Right ventricle myocardium superior (tissue), 1 donor: Measurements from ENCODE around the gene FOS. TPM values are rescaled to one million over a fixed set of nuclear protein-coding genes. Genes with fewer than 3 reads are reported as not detected.
"Not testable (repeated sequence)": the region's sequence is repeated elsewhere in the genome, so short reads cannot be mapped to it uniquely, and the experiment has no call there.

ENCODE experiments used
- ATAC-seq: fragments of 200-7000 bp; cut with Tn5 transposase; one replicate; pipeline ENCODE4 v1.9.1; 2020; ENCODE audit warnings: mild to moderate bottlenecking; ENCODE audit not compliant: poor library complexity
- DNase-seq: peaks from one replicate; pipeline ENCODE4 v3.0.0-alpha.2; 2020
- intact Hi-C: fragments of 100-400 bp; cut with DNase I; formaldehyde crosslinking; loops from one replicate; pipeline ENCODE4 v1.11.2; 2022
- total RNA-seq: library from RNA; stranded (reverse); fragmentation: NEBNext Ultra II Directional; extraction: Animal tissue kit (Norgen Biotek cat#: 25700); gene quantifications from one replicate; pipeline ENCODE4 v1.2.1, GENCODE V29; 2021
- donor health status: DM: no; HTN: yes; CAD: no; lungs with severe emphysema.

Gene FOS
- total RNA-seq, 1 donor from 2014 or later: 11.9 TPM

GRCh38 chr14:75306927-75307699, 28.5 kb downstream of the FOS start:
- ATAC-seq: no peak
- DNase-seq: no peak
- intact Hi-C loops: no loop called here

GRCh38 chr14:75307700-75308379, 29.2 kb downstream of the FOS start:
- ATAC-seq: peak; percentile 73
- intact Hi-C loops: no loop called here

GRCh38 chr14:75308991-75309390, 30.4 kb downstream of the FOS start:
- intact Hi-C loops, DNase-seq, ATAC-seq: not testable (repeated sequence)

More at GRCh38 chr14:75307700-75308379, 29.2 kb downstream of the FOS start:
- DNase-seq: peak; percentile 90

GRCh38 chr14:75309561-75309960, 30.9 kb downstream of the FOS start:
- ATAC-seq, intact Hi-C loops, DNase-seq: not testable (repeated sequence)

- intact Hi-C loops: loop anchor here (2.0 to 5.0 kb wide), 2 partner anchors 117 to 178 kb away; partner anchors contain the start of gene JDP2
- ATAC-seq (peak; percentile 79), DNase-seq (peak; percentile 94)
Observed at GRCh38 chr14:75310295-75311111, 31.9 kb downstream of the FOS start.

GRCh38 chr14:75311356-75311755, 32.7 kb downstream of the FOS start:
- ATAC-seq (no peak), DNase-seq (no peak)
- intact Hi-C loops: loop anchor here (2.0 to 5.0 kb wide), 2 partner anchors 116 to 177 kb away; partner anchors contain the start of gene JDP2

GRCh38 chr14:75312341-75312740, 33.7 kb downstream of the FOS start:
- DNase-seq (no peak), ATAC-seq (no peak)
- intact Hi-C loops: loop anchor here (5.0 kb wide), 1 partner anchor 115 kb away; the partner anchor contains the start of gene JDP2

GRCh38 chr14:75313294-75313693, 34.7 kb downstream of the FOS start:
- intact Hi-C loops: loop anchor here (5.0 kb wide), 1 partner anchor 114 kb away; the partner anchor contains the start of gene JDP2
- DNase-seq: no peak
- ATAC-seq: no peak

- intact Hi-C loops: no loop called here
Observed at GRCh38 chr14:75315144-75315543, 36.5 kb downstream of the FOS start.

GRCh38 chr14:75317148-75317547, 38.5 kb downstream of the FOS start:
- intact Hi-C loops: no loop called here
- DNase-seq (no peak), ATAC-seq (no peak)

More at GRCh38 chr14:75315144-75315543, 36.5 kb downstream of the FOS start:
- peak; percentile 65 for ATAC-seq
- no peak for DNase-seq

- DNase-seq (no peak), ATAC-seq (no peak)
- intact Hi-C loops: no loop called here
Observed at GRCh38 chr14:75318353-75318752, 39.7 kb downstream of the FOS start.

- ATAC-seq (no peak), DNase-seq (no peak)
- intact Hi-C loops: no loop called here
Observed at GRCh38 chr14:75319021-75319420, 40.4 kb downstream of the FOS start.

GRCh38 chr14:75320196-75320595, 41.6 kb downstream of the FOS start:
- intact Hi-C loops: no loop called here
- no peak for ATAC-seq
- no peak for DNase-seq

GRCh38 chr14:75322746-75323145, 44.1 kb downstream of the FOS start:
- intact Hi-C loops: no loop called here
- no peak for ATAC-seq
- DNase-seq: no peak

GRCh38 chr14:75323571-75323970, 44.9 kb downstream of the FOS start:
- intact Hi-C loops: no loop called here
- ATAC-seq: no peak
- no peak for DNase-seq

- intact Hi-C loops: no loop called here
- no peak for ATAC-seq
Observed at GRCh38 chr14:75328558-75329155, 50.0 kb downstream of the FOS start.

GRCh38 chr14:75329369-75329768, 50.7 kb downstream of the FOS start:
- no peak for ATAC-seq
- no peak for DNase-seq
- intact Hi-C loops: no loop called here

More at GRCh38 chr14:75328558-75329155, 50.0 kb downstream of the FOS start:
- no peak for DNase-seq

- DNase-seq: no peak
- intact Hi-C loops: no loop called here
- no peak for ATAC-seq
Observed at GRCh38 chr14:75331471-75331870, 52.8 kb downstream of the FOS start.
